ENCODE results near the gene TREM1. TPM values are rescaled to one million over a fixed set of nuclear protein-coding genes. Genes with fewer than 3 reads are reported as not detected.

Gene TREM1
- polyA plus RNA-seq, 6 donors from 2014 or later: 2.2 to 5.6 (median 2.6) TPM; not detected in 1

- ATAC-seq (ENCODE audit: low read depth in 2 of 2): no peak
- peaks cover 0 to 9% (median 8%) of the 10 kb centered on the region in 3 donors for H3K27me3 Mint-ChIP-seq
- H3K36me3 Mint-ChIP-seq: peaks cover 8 to 16% of the 10 kb centered on the region in 2 donors
- DNase-seq: no peak
- H3K27ac Mint-ChIP-seq: peak overlapping the region in 1 of 6 donors; percentile 4
- peaks cover 20 to 41% (median 28%) of the 10 kb centered on the region in 3 donors for H3K4me1 Mint-ChIP-seq
- H3K9me3 Mint-ChIP-seq: peaks cover 0 to 6% (median 0%) of the 10 kb centered on the region in 7 donors
- H3K4me3 Mint-ChIP-seq: no peak overlapping the region
Measured at GRCh38 chr6:41224800-41225199, 61.7 kb downstream of the TREM1 start.

Other genes with a start within 250 kb of the TREM1 start
- gene UNC5CL, start 247.5 kb downstream of the TREM1 start, polyA plus RNA-seq (ENCODE audit: low read depth in 6 of 6): under 1 TPM in 4 of 6 donors, not detected in 2; 0.47 to 0.58 (median 0.49) TPM
- not detected for gene TSPO2, start 244.2 kb downstream of the TREM1 start, polyA plus RNA-seq (ENCODE audit: low read depth in 6 of 6)
- 1 to 10 TPM in 1 of 6 donors, under 1 TPM in 4, not detected in 1; 0.64 to 1.0 (median 0.85) TPM for gene APOBEC2, start 233.5 kb downstream of the TREM1 start, polyA plus RNA-seq (ENCODE audit: low read depth in 6 of 6)
- 10 to 100 TPM; 45.8 to 70.6 (median 62.6) TPM for gene OARD1, start 214.3 kb downstream of the TREM1 start, polyA plus RNA-seq (ENCODE audit: low read depth in 6 of 6)
- 10 to 100 TPM; 23.0 to 47.1 (median 28.9) TPM for gene NFYA, start 213.7 kb downstream of the TREM1 start, polyA plus RNA-seq (ENCODE audit: low read depth in 6 of 6)
- gene TREML1, start 132.3 kb downstream of the TREM1 start, polyA plus RNA-seq (ENCODE audit: low read depth in 6 of 6): 1 to 10 TPM in 5 of 6 donors, not detected in 1; 1.6 to 7.5 (median 5.4) TPM
- gene TREM2, start 123.6 kb downstream of the TREM1 start, polyA plus RNA-seq (ENCODE audit: low read depth in 6 of 6): under 1 TPM in 2 of 6 donors, not detected in 4; 0.38 to 0.57 TPM
- gene TREML2, start 85.5 kb downstream of the TREM1 start, polyA plus RNA-seq (ENCODE audit: low read depth in 6 of 6): 100 to 1,000 TPM in 1 of 6 donors, 10 to 100 TPM in 4, 1 to 10 TPM in 1; 9.1 to 124 (median 44.8) TPM
- 10 to 100 TPM in 1 of 6 donors, not detected in 5; 25.7 TPM for gene TREML4, start 58.3 kb downstream of the TREM1 start, polyA plus RNA-seq (ENCODE audit: low read depth in 6 of 6)
- gene NCR2, start 48.9 kb upstream of the TREM1 start, polyA plus RNA-seq (ENCODE audit: low read depth in 6 of 6): not detected